ENCODE results near the gene HPGDS. TPM values are rescaled to one million over a fixed set of nuclear protein-coding genes. Genes with fewer than 3 reads are reported as not detected.

Gene HPGDS
- total RNA-seq, 2 donors from 2014 or later = 0.63 TPM; not detected in 1

- H3K4me1 ChIP-seq = no peaks in the 10 kb centered on the region
- TF ChIP-seq, protein P1, sequence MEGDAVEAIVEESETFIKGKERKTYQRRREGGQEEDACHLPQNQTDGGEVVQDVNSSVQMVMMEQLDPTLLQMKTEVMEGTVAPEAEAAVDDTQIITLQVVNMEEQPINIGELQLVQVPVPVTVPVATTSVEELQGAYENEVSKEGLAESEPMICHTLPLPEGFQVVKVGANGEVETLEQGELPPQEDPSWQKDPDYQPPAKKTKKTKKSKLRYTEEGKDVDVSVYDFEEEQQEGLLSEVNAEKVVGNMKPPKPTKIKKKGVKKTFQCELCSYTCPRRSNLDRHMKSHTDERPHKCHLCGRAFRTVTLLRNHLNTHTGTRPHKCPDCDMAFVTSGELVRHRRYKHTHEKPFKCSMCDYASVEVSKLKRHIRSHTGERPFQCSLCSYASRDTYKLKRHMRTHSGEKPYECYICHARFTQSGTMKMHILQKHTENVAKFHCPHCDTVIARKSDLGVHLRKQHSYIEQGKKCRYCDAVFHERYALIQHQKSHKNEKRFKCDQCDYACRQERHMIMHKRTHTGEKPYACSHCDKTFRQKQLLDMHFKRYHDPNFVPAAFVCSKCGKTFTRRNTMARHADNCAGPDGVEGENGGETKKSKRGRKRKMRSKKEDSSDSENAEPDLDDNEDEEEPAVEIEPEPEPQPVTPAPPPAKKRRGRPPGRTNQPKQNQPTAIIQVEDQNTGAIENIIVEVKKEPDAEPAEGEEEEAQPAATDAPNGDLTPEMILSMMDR (IDR thresholded peaks at IDR 0.05) = no peak
- H3K9me3 ChIP-seq = no peaks in the 10 kb centered on the region
- peaks cover 16% of the 10 kb centered on the region for H3K36me3 ChIP-seq
- no peak overlapping the region for H3K27ac ChIP-seq
- no peaks in the 10 kb centered on the region for H3K27me3 ChIP-seq
- no peak for DNase-seq (ENCODE audit: low spot score)
- H3K4me3 ChIP-seq = no peak overlapping the region
These were observed 52.4 kb downstream of the HPGDS start for GRCh38 chr4:94290245-94290644.

GRCh38 chr4:94285666-94286065 lies 57.0 kb downstream of the HPGDS start:
- Histone ChIP-seq H3K27me3 (no peaks in the 10 kb centered on the region), H3K9me3 (no peaks in the 10 kb centered on the region), H3K4me1 (no peaks in the 10 kb centered on the region), H3K36me3 (peaks cover 42% of the 10 kb centered on the region), H3K27ac (no peak overlapping the region), H3K4me3 (no peak overlapping the region)
- TF ChIP-seq, protein P1 (IDR thresholded peaks at IDR 0.05) = no peak
- DNase-seq (ENCODE audit: low spot score) = no peak

DNA sequence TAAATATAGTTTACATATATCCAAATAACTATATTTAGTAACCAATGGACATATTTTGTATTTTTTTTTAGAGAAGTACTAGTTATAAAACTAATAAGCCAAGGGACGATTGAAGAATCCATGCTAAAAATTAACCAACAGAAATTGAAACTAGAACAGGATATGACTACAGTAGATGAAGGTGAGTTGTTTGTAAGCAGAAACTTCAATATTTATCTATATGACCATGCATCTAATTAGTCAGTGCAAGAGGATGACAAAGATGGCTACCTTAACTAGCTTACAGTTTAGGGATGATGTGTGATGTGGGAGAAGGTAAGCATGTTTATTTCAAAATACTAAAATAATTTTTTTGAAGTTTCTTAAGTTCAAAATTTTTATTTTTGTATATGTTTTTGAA lies 57.7 kb downstream of the HPGDS start:
- no peaks in the 10 kb centered on the region for H3K27me3 ChIP-seq
- H3K4me1 ChIP-seq = no peaks in the 10 kb centered on the region
- H3K9me3 ChIP-seq = no peaks in the 10 kb centered on the region
- H3K27ac ChIP-seq = no peak overlapping the region
- no peak overlapping the region for H3K4me3 ChIP-seq
- peaks cover 50% of the 10 kb centered on the region for H3K36me3 ChIP-seq
- TF ChIP-seq, protein P1 (IDR thresholded peaks at IDR 0.05) = no peak
- DNase-seq (ENCODE audit: low spot score) = no peak

DNA sequence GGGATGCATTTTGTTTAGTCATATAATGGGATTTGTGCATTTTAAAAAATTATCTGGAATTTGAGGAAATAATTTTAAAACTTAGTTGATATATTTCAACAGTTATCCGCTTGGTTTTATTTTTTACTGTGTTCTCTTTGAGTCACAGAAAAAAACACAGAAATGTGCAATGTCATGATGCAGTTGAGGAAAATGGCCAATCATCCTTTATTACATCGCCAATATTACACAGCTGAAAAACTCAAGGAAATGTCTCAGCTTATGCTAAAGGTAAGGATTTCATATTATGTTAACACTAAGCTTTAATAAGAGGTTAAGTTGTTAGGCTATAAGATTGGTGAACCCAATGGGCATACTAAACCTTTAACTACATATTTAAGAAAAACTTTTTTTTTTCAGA lies 63.9 kb downstream of the HPGDS start:
- H3K9me3 ChIP-seq = no peaks in the 10 kb centered on the region
- no peaks in the 10 kb centered on the region for H3K4me1 ChIP-seq
- H3K4me3 ChIP-seq = no peak overlapping the region
- TF ChIP-seq, protein P1 (IDR thresholded peaks at IDR 0.05) = no peak
- DNase-seq (ENCODE audit: low spot score) = no peak
- no peak overlapping the region for H3K27ac ChIP-seq
- no peaks in the 10 kb centered on the region for H3K27me3 ChIP-seq
- H3K36me3 ChIP-seq = peaks cover 75% of the 10 kb centered on the region

- no peak overlapping the region for H3K27ac ChIP-seq
- no peak for DNase-seq (ENCODE audit: low spot score)
- H3K4me1 ChIP-seq = no peaks in the 10 kb centered on the region
- TF ChIP-seq, protein P1 (IDR thresholded peaks at IDR 0.05) = no peak
- H3K36me3 ChIP-seq = peaks cover 75% of the 10 kb centered on the region
- H3K9me3 ChIP-seq = no peaks in the 10 kb centered on the region
- no peak overlapping the region for H3K4me3 ChIP-seq
- no peaks in the 10 kb centered on the region for H3K27me3 ChIP-seq
These were observed 65.1 kb downstream of the HPGDS start for GRCh38 chr4:94277534-94277933.

DNA sequence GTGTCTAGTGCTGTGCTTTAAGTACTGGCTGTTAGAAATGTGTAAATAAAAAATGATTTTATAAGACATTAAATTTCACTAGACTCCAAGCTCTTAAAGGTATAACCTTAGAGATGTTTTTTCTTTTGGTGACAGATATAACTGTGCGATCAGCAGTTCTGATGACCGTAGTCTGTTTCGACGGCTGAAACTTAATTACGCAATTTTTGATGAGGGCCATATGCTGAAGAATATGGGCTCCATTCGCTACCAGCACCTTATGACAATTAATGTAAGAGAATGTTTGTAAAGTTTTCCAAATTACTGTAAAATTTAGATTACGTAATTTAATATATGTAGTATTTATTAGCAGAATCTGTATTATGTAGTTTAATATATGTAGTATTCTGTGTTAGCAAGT lies 66.4 kb downstream of the HPGDS start:
- H3K4me3 ChIP-seq = no peak overlapping the region
- H3K4me1 ChIP-seq = no peaks in the 10 kb centered on the region
- no peaks in the 10 kb centered on the region for H3K27me3 ChIP-seq
- TF ChIP-seq, protein P1 (IDR thresholded peaks at IDR 0.05) = no peak
- peaks cover 69% of the 10 kb centered on the region for H3K36me3 ChIP-seq
- H3K9me3 ChIP-seq = no peaks in the 10 kb centered on the region
- DNase-seq (ENCODE audit: low spot score) = no peak
- no peak overlapping the region for H3K27ac ChIP-seq

Measured in right atrium auricular region (tissue), 2 donors.